Activated T-cell treated with anti-CD3 and anti-CD28 coated beads for 48 hours (primary cell): ENCODE data around the gene MAPKAPK3.
"Not testable (repeated sequence)": the region's sequence is repeated elsewhere in the genome, so short reads cannot be mapped to it uniquely, and the experiment has no call there.

Source experiments
- DNase-seq: peaks from one replicate; pipeline ENCODE4 v3.0.0-alpha.2; 2020; ENCODE audit warnings: low read depth

The MAPKAPK3 gene

GRCh38 chr3:50656417-50657195 is 39.7 kb downstream of the MAPKAPK3 start:
- DNase-seq, result no peak

DNA sequence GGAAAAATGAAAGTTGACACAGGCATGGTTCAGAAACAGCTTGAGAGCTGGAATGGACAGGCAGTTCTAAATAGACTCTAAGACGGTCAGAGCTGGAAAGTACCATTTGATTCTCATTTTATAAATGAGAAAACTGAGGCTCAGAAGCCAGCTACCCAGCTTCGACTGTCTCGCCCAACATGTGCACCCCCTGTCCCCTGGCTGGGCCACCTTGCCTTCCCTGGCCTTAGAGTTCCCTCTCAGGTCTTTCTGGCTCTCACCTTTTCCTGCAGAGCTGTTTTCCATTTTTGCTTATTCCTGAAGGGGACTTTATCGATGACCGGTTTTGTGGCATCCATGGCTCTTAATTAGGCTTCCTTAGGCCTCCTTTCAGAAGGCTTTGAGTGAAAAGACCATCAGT is 40.5 kb downstream of the MAPKAPK3 start:
- DNase-seq, result no peak

- no peak for DNase-seq
Measured at GRCh38 chr3:50657816-50658215, 40.9 kb downstream of the MAPKAPK3 start.

GRCh38 chr3:50658416-50658815 is 41.5 kb downstream of the MAPKAPK3 start:
- no peak for DNase-seq

DNA sequence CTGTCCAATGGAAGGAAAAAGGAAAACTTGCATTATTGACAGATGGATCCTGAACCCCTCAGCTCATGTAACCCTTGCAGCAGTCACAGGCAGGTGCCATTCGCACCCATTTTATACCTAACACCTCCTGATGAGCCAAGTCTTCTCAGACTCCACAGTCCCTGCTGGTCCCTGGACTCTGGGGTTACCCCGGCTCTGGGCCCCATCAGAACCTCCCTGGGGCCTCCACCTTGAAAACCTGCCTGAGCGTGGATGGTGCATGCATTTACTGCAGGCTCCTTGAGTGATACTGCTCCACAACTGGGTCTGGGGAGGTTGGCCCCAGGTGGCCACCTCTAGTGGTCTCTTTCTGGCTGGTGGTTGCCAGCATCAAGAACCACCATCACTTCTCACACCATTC is 41.9 kb downstream of the MAPKAPK3 start:
- no peak for DNase-seq

- no peak for DNase-seq
Measured at GRCh38 chr3:50660386-50660785, 43.4 kb downstream of the MAPKAPK3 start.

- no peak for DNase-seq
Measured at GRCh38 chr3:50661321-50661837, 44.4 kb downstream of the MAPKAPK3 start.

DNA sequence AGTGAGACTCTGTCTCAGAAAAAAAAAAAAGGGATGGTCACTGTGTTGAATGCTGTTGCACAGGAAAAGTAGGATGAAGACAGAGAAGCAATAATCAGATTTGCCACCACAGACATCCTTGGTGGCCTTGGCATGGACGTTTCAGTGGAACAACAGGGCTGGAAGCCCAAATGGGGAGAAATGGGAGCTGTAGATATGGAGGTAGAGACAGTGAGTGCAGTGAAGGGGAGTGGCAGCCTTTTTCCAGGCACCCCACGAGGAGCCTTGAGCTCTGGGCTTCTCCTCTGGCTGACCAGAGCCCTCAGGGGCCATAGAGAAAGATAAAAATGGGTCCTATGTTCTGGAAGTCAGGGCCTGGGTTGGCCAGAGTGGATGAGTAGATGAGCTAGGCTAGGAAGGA is 45.5 kb downstream of the MAPKAPK3 start:
- DNase-seq, result no peak

GRCh38 chr3:50665081-50665840 is 48.3 kb downstream of the MAPKAPK3 start:
- peak; percentile 24 for DNase-seq

DNA sequence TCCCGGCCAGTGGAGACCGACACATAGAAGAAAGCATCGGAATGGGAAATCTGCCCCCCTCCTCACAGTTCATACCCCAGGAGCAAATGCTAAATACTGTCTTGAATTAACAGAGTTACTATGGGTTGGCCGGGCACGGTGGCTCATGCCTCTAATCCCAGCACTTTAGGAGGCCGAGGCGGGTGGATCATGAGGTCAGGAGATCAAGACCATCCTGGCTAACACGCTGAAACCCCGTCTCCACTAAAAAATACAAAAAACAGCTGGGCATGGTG is 48.8 kb downstream of the MAPKAPK3 start:
- not testable (repeated sequence) for DNase-seq

DNA sequence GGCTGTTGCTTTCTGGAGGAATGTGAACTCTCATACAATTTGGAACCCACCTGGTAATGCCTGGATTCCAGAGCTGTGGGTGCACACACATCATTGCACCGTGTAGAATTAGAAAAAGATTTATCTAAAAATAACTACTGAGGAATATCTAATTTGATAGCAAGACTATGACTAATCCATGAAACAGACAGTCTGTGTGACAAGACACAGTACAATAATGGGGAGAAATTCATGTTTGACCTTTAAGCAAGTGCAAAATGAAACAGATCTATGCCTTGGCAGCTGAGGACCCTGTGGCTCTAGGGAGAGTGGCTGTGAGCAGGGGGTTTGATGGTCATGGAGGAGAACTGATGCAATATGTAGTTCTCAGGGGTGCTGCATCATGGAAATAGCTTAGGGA is 49.9 kb downstream of the MAPKAPK3 start:
- DNase-seq, result no peak

- DNase-seq, result no peak
Measured at GRCh38 chr3:50671331-50671730, 54.4 kb downstream of the MAPKAPK3 start.

- DNase-seq, result no peak
Measured at GRCh38 chr3:50672656-50673055, 55.7 kb downstream of the MAPKAPK3 start.

DNA sequence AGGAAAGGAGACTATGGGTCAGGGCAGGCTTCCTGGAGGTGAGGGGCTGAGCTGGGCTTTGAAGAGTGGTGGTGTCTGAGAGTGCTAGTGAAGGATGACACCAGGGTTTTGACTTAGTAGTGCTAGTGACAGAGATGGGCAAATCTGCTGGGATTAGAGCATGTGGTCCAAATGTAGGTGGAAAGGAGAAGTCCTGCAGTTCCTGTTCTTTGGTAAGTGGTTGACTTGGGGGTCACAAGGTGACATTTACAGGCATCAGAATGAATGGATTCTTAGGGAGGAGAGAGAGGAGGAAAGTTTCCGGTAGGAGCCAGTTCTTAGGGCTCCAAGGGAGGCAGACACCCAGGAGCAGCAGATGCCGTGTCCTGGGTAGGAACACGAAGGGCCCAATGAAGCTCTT is 57.0 kb downstream of the MAPKAPK3 start:
- DNase-seq, result no peak

GRCh38 chr3:50674349-50675178 is 57.6 kb downstream of the MAPKAPK3 start, which contains the start of gene DOCK3:
DOCK3 (plus strand) TSS chr3:50674927; CDS start chr3:50675264, 337 bp downstream.
- DNase-seq, result peak; percentile 66

DNA sequence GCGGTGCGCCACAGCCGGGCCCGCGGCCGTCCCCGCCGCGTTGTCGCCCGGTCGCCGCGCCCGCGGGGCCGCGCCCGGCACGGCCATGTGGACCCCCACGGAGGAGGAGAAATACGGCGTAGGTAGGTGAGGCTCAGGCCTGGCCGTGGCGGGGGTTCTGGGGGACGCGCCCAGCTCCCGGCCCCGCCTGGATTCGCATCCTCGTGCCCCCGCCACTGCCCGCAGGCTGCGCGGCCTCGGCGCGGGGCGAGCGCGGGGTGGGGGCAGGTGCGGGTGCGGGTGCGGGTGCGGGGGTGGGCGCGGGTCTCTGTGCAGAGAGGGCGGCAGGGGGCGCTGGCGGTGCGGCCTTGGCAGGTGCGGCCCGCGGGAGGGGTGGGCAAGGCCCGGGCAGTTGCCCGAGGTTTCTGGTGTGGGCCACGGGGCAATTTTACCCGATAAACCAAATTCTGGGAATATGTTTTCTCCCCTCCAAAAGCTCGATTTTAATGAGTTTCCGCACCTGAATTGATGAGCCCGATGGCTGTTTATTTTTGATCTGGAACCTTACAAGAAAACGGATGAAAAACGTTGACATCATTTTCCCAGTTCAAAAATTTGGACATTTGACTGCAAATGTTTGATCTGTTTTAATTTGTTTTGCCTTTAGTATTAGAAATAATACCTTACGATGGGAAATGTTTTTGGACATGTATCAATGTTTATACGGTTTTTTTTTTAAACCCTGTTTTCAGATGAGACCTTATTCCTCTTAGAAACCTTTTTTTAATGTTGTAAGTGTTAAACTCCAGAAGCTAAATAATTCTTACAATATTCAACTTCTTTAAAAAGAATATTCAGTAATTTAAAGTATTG is 58.5 kb downstream of the MAPKAPK3 start:
- peak; percentile 63 for DNase-seq

DNA sequence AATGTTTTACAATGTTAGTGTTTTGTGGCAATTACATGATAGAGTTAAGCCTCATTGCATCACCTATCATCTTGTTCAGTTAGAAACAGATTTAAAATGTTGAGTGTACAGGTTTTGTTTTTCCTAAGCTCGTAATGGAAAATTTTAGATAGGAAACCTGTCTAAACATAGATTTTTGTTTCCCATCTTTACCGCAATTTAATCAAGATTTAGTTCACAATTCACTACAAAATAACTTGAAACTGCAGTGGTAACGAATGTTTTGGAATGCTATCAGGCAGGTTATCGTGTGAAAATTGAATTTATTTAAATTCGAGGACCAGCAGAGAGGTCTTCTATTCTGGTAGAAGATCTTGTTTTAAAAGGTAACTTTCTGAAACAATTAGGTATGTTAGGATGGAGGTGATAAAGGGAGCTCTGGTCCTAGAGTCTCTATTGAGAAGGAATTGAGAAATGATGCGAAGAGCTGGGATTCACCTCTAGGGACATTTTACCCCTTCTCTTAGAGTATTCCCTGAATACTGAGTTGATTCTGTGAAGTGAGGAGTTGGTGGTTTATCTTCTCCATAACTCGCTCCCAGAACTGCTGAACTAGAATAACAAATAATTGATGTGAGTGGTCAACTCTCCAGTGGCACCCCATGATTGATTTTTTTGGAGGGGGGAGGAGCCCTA is 59.2 kb downstream of the MAPKAPK3 start:
- no peak for DNase-seq

- DNase-seq, result no peak
Measured at GRCh38 chr3:50687127-50687751, 70.3 kb downstream of the MAPKAPK3 start.

DNA sequence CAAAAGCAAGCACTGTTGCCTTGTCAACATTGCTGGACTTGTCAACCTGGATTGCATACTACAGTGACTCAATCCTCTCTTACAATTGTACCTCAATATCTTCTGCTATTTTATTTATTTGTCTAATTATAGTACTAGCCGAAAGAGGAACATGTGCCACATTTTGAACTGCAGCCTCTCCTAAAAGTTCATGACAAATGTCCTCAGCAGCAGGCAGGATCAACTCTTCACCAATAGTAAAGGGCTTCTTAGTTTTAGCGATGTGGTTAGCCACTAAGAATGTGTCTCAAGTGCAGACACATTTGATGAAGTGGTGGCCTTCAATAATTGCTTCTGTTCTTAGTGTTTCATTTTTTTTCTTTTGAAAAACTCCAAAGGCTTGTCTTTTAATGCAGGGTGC is 71.0 kb downstream of the MAPKAPK3 start:
- no peak for DNase-seq

GRCh38 chr3:50688602-50689001 is 71.7 kb downstream of the MAPKAPK3 start:
- not testable (repeated sequence) for DNase-seq
